Cardiac muscle cell (in vitro differentiated cells and primary cell): ENCODE results near the gene SON. TPM values are rescaled to one million over a fixed set of nuclear protein-coding genes. Genes with fewer than 3 reads are reported as not detected.

Experiments used
- DNase-seq, 2 donors: peaks; one replicate each; pipeline versions ENCODE4 v3.0.0 to v3.0.0-alpha.2; 2010 to 2017; ENCODE audit warnings: low read depth in 1 of 2, low spot score in 1 of 2
- H3K27ac ChIP-seq: fragments of 200-600 bp; sonication (generic); 2 replicates; pipeline ENCODE4 v1.5.1; 2016
- H3K27me3 ChIP-seq: fragments of 200-600 bp; sonication (generic); 2 replicates; pipeline ENCODE4 v1.6.0; 2016; ENCODE audit warnings: control low read depth
- H3K36me3 ChIP-seq: fragments of 200-600 bp; sonication (generic); 2 replicates; pipeline ENCODE4 v1.5.1; 2016; ENCODE audit warnings: control low read depth
- H3K4me1 ChIP-seq: fragments of 200-600 bp; sonication (generic); 2 replicates; pipeline ENCODE4 v1.8.1; 2017; ENCODE audit warnings: low read depth, mild to moderate bottlenecking, mixed run types
- H3K4me3 ChIP-seq: fragments of 200-600 bp; sonication (generic); 2 replicates; pipeline ENCODE4 v1.5.1; 2016; ENCODE audit warnings: mild to moderate bottlenecking
- H3K9me3 ChIP-seq: fragments of 200-600 bp; sonication (generic); 2 replicates; pipeline ENCODE4 v1.5.1; 2017; ENCODE audit warnings: low read depth, mild to moderate bottlenecking, control low read depth
- polyA plus RNA-seq: library from polyadenylated mRNA; unstranded; fragments of >200 nt; fragmentation: Nextera tagmentation; extraction: Ambion mirVana; gene quantifications from 2 replicates; pipeline ENCODE4 v1.2.1, GENCODE V29; 2016
- total RNA-seq: library from RNA; depleted of rRNA; stranded (reverse); fragments of >200 nt; gene quantifications from 2 replicates; pipeline ENCODE4 v1.2.3, GENCODE V29; 2016
- TF ChIP-seq, protein P1 (sequence below): IDR thresholded peaks from 2 replicates; pipeline ENCODE4 v1.5.1; 2012; ENCODE audit warnings: low read depth, mild to moderate bottlenecking, low read length

SON gene
- total and polyA plus RNA-seq, 2 experiments from 2014 or later: 161 to 314 TPM

DNA sequence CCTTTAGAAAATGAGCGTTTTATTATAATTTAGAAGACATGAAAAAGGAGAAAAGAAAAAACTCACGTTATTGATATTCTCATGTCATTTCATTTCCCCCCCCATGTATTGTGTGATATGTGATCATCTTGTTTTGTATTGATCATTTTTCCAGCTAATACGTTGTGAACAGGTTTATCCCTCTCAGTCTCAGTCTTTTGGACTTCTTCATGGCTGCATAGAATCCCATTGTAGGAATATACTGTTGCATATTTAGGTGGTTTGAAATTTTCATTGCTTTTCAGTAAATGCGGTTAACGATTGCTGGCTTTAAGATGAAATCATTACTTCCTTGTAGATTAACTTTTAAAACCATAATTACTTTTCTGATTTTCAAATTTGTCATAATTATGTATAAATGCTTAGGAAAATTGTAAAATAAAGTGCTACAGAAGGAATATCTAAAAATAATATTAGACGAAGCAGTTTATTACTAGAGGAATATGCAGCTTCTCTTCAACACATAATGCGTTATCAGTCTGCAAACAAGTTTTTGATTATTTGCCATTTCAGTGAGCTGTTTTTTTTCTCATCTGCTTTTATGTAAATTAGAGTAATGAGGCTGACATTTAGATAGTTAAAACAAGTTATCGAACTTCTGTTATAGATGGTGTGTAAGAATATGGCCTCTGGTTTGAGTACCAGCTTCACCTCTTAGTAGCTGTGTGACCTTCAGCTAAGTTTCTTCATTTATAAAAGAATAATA is 1.8 kb downstream of the SON start:
- Histone ChIP-seq H3K4me1 (peaks cover 20% of the 10 kb centered on the region), H3K9me3 (no peaks in the 10 kb centered on the region), H3K27ac (no peak overlapping the region), H3K27me3 (no peaks in the 10 kb centered on the region), H3K4me3 (peak overlapping the region; percentile 93), H3K36me3 (peaks cover 27% of the 10 kb centered on the region)
- no peak for DNase-seq
- TF ChIP-seq, protein P1, sequence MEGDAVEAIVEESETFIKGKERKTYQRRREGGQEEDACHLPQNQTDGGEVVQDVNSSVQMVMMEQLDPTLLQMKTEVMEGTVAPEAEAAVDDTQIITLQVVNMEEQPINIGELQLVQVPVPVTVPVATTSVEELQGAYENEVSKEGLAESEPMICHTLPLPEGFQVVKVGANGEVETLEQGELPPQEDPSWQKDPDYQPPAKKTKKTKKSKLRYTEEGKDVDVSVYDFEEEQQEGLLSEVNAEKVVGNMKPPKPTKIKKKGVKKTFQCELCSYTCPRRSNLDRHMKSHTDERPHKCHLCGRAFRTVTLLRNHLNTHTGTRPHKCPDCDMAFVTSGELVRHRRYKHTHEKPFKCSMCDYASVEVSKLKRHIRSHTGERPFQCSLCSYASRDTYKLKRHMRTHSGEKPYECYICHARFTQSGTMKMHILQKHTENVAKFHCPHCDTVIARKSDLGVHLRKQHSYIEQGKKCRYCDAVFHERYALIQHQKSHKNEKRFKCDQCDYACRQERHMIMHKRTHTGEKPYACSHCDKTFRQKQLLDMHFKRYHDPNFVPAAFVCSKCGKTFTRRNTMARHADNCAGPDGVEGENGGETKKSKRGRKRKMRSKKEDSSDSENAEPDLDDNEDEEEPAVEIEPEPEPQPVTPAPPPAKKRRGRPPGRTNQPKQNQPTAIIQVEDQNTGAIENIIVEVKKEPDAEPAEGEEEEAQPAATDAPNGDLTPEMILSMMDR: no peak

DNA sequence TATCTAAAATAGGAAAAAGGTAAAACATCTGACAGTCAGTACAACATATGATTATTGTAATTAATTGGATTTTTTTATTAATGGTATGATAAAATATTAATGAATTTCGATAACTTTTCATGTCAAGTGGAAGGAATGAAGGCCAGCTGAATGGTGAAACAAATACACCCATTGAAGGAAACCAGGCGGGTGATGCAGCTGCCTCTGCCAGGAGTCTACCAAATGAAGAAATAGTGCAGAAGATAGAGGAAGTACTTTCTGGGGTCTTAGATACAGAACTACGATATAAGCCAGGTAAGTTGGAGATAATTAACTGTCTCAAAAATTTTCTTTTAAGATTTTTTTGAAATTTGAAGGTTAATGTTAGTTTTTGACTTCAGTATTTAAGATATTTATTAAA is 3.2 kb downstream of the SON start:
- Histone ChIP-seq H3K9me3 (no peaks in the 10 kb centered on the region), H3K27ac (no peak overlapping the region), H3K27me3 (no peaks in the 10 kb centered on the region), H3K4me3 (no peak overlapping the region), H3K4me1 (peaks cover 20% of the 10 kb centered on the region), H3K36me3 (peaks cover 41% of the 10 kb centered on the region)
- DNase-seq: no peak
- TF ChIP-seq, protein P1: no peak

- no peak overlapping the region for H3K4me3 ChIP-seq
- peaks cover 11% of the 10 kb centered on the region for H3K4me1 ChIP-seq
- H3K9me3 ChIP-seq: no peaks in the 10 kb centered on the region
- DNase-seq: no peak
- H3K27me3 ChIP-seq: no peaks in the 10 kb centered on the region
- H3K27ac ChIP-seq: no peak overlapping the region
- TF ChIP-seq, protein P1: no peak
- H3K36me3 ChIP-seq: peaks cover 78% of the 10 kb centered on the region
Measured at GRCh38 chr21:33549848-33550771, 7.3 kb downstream of the SON start.

DNA sequence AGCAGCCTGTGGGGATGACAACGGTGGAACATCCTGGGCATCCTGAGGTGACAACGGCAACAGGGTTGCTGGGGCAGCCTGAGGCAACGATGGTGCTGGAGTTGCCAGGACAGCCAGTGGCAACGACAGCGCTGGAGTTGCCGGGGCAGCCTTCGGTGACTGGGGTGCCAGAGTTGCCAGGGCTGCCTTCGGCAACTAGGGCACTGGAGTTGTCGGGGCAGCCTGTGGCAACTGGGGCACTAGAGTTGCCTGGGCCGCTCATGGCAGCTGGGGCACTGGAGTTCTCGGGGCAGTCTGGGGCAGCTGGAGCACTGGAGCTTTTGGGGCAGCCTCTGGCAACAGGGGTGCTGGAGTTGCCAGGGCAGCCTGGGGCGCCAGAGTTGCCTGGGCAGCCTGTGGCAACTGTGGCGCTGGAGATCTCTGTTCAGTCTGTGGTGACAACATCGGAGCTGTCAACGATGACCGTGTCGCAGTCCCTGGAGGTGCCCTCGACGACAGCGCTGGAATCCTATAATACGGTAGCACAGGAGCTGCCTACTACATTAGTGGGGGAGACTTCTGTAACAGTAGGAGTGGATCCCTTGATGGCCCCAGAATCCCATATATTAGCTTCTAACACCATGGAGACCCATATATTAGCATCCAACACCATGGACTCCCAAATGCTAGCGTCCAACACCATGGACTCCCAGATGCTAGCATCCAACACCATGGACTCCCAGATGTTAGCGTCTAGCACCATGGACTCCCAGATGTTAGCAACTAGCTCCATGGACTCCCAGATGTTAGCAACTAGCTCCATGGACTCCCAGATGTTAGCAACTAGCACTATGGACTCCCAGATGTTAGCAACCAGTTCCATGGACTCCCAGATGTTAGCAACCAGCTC is 8.2 kb downstream of the SON start:
- TF ChIP-seq, protein P1: no peak
- H3K9me3 ChIP-seq: no peaks in the 10 kb centered on the region
- H3K4me1 ChIP-seq: peaks cover 2% of the 10 kb centered on the region
- no peak overlapping the region for H3K27ac ChIP-seq
- H3K4me3 ChIP-seq: no peak overlapping the region
- no peaks in the 10 kb centered on the region for H3K27me3 ChIP-seq
- DNase-seq: no peak
- H3K36me3 ChIP-seq: peaks cover 87% of the 10 kb centered on the region

DNA sequence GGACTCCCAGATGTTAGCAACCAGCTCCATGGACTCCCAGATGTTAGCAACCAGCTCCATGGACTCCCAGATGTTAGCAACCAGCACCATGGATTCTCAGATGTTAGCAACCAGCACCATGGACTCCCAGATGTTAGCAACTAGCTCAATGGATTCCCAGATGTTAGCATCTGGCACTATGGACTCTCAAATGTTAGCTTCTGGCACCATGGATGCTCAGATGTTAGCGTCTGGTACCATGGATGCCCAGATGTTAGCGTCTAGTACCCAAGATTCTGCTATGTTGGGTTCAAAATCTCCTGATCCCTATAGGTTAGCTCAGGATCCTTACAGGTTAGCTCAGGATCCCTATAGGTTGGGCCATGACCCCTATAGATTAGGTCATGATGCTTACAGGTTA is 8.8 kb downstream of the SON start:
- no peaks in the 10 kb centered on the region for H3K4me1 ChIP-seq
- H3K27me3 ChIP-seq: no peaks in the 10 kb centered on the region
- no peak overlapping the region for H3K27ac ChIP-seq
- H3K4me3 ChIP-seq: no peak overlapping the region
- H3K36me3 ChIP-seq: peaks cover 87% of the 10 kb centered on the region
- TF ChIP-seq, protein P1: no peak
- no peak for DNase-seq
- no peaks in the 10 kb centered on the region for H3K9me3 ChIP-seq
